NCI-H1417 treated with DMSO at 0.1 percent for 48 hours (cell line): ENCODE data around the gene CHIC2.
"Not testable (repeated sequence)": the region's sequence is repeated elsewhere in the genome, so short reads cannot be mapped to it uniquely, and the experiment has no call there.

Experiments used
- DNase-seq: peaks from one replicate; lab custom pipeline; 2025; lab: John Stamatoyannopoulos, UW

CHIC2 gene

GRCh38 chr4:54061067-54061466, 3.3 kb downstream of the CHIC2 start:
- no peak for DNase-seq

GRCh38 chr4:54060116-54060515, 4.3 kb downstream of the CHIC2 start:
- no peak for DNase-seq

- DNase-seq = no peak
Observed at GRCh38 chr4:54058171-54058570, 6.2 kb downstream of the CHIC2 start.

GRCh38 chr4:54056360-54056759, 8.0 kb downstream of the CHIC2 start:
- DNase-seq = no peak

DNA sequence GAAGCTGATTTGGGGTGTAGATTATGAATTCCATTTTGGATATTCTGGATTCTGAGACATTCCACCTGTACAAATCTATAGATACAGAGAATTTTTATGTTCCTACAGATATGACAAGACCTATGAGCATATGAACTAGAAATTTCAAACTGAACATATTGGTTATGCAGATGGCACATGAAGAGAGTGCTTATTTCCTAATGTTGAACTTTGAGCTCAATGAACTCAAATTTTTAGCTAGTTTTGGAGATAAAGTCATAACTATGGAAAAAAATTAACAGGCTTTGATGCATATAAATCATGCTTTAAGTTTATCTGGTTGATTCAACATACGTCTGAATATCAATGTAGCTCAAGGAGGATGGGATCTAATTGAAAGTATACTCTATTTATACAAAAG, 8.9 kb downstream of the CHIC2 start:
- DNase-seq = no peak

- DNase-seq = no peak
Observed at GRCh38 chr4:54054501-54054900, 9.9 kb downstream of the CHIC2 start.

GRCh38 chr4:54053322-54053721, 11.1 kb downstream of the CHIC2 start:
- DNase-seq = not testable (repeated sequence)

- DNase-seq = no peak
Observed at GRCh38 chr4:54050214-54050904, 14.0 kb downstream of the CHIC2 start.

GRCh38 chr4:54043630-54044029, 20.8 kb downstream of the CHIC2 start:
- DNase-seq = not testable (repeated sequence)

- DNase-seq = no peak
Observed at GRCh38 chr4:54041933-54042332, 22.5 kb downstream of the CHIC2 start.

- no peak for DNase-seq
Observed at GRCh38 chr4:54041100-54041499, 23.3 kb downstream of the CHIC2 start.

DNA sequence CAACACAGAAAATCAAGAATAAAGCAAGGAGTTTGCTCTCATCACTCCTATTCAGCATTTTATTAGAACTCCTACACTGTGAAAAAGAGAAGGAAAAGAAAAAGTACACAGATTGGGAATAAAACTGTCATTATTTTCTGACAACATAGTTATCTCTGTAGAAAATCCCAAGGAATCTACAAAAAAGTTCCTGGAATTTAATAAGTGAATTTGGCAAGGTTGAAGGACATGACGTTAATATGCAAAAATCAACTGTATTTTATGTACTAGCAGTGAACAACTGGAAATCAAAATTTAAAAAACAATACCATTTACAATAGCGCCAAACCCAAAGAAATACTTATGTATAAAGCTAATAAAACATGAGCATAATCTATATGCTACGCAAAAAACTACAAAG, 26.3 kb downstream of the CHIC2 start:
- no peak for DNase-seq

DNA sequence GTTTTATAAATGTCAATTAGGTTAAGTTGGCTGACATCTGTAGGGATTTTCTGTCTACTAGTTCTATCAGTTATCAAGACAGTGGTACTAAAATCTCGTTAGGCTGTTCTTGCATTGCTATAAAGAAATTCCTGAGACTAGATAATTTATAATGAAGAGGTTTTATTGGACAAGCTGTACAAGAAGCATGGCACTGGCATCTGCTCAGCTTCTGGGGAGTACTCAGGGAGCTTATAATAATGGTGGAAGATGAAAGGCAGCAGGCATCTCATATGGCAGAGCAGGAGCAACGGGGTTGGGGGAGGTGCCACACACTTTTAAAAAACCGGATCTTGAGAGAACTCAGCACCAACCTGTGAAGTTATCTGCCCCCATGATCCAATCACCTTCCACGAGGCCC, 28.2 kb downstream of the CHIC2 start:
- DNase-seq = no peak

DNA sequence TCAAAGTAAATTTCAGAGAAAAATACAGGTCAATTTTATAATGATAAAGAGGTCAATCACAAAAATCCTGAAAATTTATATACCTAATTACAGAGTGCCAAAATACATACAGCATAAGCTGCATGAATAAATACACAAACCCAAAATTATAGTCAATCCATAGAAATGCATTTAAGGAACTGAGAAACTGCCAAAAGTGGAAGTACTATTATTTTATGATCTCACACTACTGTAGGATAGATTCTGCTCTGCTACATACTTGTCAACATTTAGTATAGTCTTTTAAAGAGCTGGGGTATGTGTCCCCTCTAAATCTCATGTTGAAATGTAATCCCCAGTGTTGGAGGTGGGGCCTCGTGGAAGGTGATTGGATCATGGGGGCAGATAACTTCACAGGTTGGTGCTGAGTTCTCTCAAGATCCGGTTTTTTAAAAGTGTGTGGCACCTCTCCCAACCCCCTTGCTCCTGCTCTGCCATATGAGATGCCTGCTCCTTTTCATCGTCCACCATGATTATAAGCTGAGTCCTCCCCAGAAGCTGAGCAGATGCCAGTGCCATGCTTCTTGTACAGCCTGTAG, 31.8 kb downstream of the CHIC2 start:
- DNase-seq = no peak

DNA sequence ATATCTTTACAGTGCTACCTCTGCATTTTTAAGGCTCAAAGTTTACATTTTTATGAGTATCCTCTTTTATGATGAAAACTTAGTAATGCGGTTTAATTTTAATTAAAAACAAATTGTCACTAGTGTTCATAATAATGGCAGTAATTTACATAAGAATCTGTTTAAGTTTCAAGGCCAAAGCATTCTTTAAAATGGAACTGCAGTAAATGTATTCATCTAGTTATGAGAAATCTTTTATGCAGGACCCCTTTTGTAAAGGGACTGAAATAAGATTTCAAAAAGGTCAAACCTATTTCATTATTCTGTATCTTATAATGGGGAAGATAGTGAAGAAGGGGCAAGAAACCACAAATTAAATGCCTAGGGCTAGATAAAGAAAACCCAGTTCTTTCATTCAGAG, 37.1 kb downstream of the CHIC2 start:
- DNase-seq = no peak

DNA sequence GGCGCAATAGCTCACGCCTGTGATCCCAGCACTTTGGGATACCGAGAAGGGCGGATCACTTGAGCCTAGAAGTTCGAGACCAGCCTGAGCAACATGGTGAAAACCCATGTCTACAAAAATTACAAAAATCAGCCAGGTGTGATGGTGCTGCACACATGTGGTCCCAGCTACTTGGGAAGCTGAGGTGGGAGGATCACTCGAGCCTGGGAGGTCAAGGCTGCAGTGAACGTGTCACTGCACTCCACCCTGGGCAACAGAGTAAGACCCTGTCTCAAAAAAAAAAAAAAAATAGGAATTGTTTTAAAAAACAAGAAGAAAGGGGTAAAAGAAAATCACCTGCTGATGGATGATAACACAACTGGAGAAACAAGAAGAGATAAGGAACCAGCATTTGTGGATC, 38.8 kb downstream of the CHIC2 start:
- DNase-seq = no peak

GRCh38 chr4:54023019-54023418, 41.4 kb downstream of the CHIC2 start:
- DNase-seq = not testable (repeated sequence)

DNA sequence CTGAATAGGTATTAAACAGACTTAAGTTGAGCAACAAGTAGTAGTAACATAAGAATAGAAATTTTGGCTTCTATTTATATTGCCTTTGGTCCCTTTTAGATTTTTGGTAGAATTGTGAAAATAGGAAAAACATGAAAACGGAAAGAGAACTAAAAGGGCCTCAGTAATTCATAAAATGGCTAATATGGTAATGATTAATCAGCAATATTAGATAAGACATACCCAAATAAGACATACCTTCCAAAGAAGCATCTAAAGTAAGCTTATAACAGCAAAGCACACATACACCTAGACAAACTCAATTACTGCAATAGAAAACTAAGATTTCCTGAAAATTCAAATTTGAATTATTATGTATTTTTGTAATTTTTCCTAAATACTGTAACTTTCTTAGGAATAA, 46.4 kb downstream of the CHIC2 start:
- no peak for DNase-seq

- no peak for DNase-seq
Observed at GRCh38 chr4:54017308-54017707, 47.1 kb downstream of the CHIC2 start.

- DNase-seq = peak; percentile 93
Observed at GRCh38 chr4:54016504-54016903, 47.9 kb downstream of the CHIC2 start.

DNA sequence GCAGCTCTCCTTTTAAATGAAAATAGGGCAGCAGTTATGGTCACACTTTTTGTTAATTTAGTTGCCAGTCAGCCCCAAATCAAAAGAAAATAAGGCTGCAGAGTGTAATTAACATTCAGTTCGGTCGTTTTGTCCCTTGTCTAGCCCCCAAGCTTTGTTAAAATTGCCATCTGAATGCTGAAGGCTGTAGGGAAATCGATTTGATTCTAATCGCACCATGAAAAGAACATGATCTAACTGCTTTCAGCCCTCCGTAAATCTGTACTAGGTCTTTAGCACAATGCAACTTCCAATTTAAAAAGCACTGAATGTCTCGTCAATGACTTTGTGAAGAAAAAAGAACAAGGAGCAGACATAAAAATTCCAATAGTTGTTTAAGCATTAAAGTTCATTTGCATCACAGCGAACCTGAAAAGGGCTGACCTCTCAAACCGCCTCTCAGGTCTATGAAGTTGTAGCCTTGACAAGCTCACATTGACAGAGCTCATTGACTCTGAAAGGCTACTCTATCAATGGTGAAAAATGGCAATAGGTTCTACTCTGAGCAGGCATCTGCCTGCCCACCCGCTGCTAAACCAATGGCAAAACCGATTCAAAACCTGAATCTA, 48.9 kb downstream of the CHIC2 start:
- peak; percentile 27 for DNase-seq

GRCh38 chr4:54014666-54015160, 49.7 kb downstream of the CHIC2 start:
- no peak for DNase-seq

DNA sequence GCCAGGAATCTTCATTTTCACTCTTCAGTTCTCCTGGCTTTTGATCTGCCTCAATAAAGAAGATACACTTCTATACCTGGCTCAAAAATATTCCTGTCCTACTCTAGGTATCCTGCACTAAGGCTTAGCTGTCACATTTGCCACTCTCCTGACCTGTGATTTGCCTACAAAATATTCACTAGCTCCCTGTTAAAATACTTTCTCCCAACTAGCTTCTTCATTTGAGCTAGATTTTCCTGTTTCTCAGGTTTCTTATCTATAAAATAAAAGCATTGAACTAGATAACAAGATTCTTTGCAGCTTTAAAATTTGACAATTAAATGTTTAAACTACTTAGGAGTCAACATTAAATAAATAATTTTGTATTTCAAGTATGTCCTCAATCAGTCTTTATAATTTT, 53.2 kb downstream of the CHIC2 start:
- no peak for DNase-seq

GRCh38 chr4:54006755-54007154, 57.6 kb downstream of the CHIC2 start:
- DNase-seq = no peak
